Left colon (tissue), 2 donors: ENCODE data around the gene SHBG. TPM values are rescaled to one million over a fixed set of nuclear protein-coding genes. Genes with fewer than 3 reads are reported as not detected.

Experiments used
- ATAC-seq: fragments of 200-7000 bp; cut with Tn5 transposase; one replicate; pipeline ENCODE4 v1.9.1; 2020; ENCODE audit warnings: mild to moderate bottlenecking, moderate library complexity
- DNase-seq, 2 donors: peaks; one replicate each; pipeline ENCODE4 v3.0.0-alpha.2; 2020
- intact Hi-C, 2 donors: fragments of 100-400 bp; cut with DNase I in 1 of 2; cut with micrococcal nuclease in 1 of 2; formaldehyde crosslinking; loops; one replicate each; pipeline versions ENCODE4 v1.11.2 to v1.14.0; 2022; cut with DNase I, micrococcal nuclease
- total RNA-seq, 2 donors: library from RNA; stranded (reverse); fragmentation: NEBNext Ultra II Directional; extraction: Animal tissue kit (Norgen Biotek cat#: 25700); gene quantifications; one replicate each; pipeline ENCODE4 v1.2.1, GENCODE V29; 2021
- donor health status: DM: no; HTN: no; CAD: no.
- donor health status: DM: yes; HTN: yes; CAD: no.

Gene SHBG
- total RNA-seq, 2 donors from 2014 or later, result not detected

DNA sequence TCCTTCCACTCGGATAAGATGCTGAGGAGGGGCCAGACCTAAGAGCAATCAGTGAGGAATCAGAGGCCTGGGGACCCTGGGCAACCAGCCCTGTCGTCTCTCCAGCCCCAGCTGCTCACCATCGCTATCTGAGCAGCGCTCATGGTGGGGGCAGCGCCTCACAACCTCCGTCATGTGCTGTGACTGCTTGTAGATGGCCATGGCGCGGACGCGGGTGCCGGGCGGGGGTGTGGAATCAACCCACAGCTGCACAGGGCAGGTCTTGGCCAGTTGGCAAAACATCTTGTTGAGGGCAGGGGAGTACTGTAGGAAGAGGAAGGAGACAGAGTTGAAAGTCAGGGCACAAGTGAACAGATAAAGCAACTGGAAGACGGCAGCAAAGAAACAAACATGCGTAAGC is 45.0 kb downstream of the SHBG start:
- ATAC-seq (no peak), DNase-seq (no peak)
- intact Hi-C loops, result no loop called here

DNA sequence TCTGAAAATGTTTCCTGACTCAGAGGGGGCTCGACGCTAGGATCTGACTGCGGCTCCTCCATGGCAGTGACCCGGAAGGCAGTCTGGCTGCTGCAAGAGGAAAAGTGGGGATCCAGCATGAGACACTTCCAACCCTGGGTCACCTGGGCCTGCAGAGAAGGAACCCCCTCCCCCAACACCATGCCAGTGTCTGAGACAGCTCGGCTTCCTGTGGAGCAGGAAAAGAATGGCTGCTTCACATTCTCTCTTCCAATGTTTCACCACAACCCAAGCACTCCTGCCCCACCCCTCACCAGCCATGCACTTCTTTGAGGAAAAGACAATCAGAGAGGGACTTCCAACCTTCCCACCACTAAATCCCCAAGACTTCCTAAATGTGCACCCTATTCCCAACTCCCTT is 46.6 kb downstream of the SHBG start:
- DNase-seq (no peak), ATAC-seq (no peak)
- intact Hi-C loops, result no loop called here

DNA sequence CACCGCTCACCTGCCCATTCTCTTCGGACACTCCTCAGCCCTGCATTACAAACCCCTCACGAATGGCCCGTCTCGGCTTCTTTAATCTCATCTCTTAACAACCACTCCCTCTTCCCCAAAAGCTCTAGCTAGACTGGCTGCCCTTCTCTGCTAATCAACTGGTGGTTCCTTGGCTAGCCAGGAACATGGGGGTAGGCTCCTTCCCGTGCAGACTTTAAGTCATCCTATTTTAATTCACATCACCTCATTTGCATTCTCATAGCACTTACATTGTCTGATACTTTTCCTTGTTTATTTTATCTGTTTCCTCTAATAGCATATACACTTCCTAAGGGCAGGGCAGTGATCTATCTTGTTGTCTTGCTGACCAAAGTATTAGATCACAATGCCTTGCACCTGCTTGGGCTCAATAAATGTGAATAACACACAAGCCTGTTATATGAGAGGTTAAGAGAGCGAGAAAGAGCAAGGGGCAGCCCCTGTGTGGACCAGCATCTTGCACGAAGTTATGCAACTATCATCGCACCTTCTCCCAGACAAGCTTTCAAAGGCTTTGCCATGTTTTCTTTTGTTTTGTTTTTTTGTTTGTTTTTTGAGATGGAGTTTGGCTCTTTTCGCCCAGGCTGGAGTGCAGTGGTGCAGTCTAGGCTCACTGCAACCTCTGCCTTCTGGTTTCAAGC is 47.6 kb downstream of the SHBG start:
- DNase-seq, result no peak
- intact Hi-C loops, result no loop called here
- ATAC-seq, result no peak

Other genes with a start within 250 kb of the SHBG start
- gene TNK1, start 249.0 kb upstream of the SHBG start, total RNA-seq, result 10 to 100 TPM; 22.2 to 24.9 TPM
- 10 to 100 TPM in 1 of 2 donors, 1 to 10 TPM in 1; 8.9 to 10.2 TPM for gene PLSCR3, start 235.6 kb upstream of the SHBG start, total RNA-seq
- gene TMEM256, start 226.0 kb upstream of the SHBG start, total RNA-seq, result 10 to 100 TPM; 70.8 to 81.0 TPM
- 1 to 10 TPM; 2.7 to 6.6 TPM for gene NLGN2, start 222.3 kb upstream of the SHBG start, total RNA-seq
- not detected for gene SPEM1, start 209.8 kb upstream of the SHBG start, total RNA-seq
- not detected for gene SPEM2, start 204.5 kb upstream of the SHBG start, total RNA-seq
- gene SPEM3, start 201.3 kb upstream of the SHBG start, total RNA-seq, result not detected
- gene TMEM102, start 194.7 kb upstream of the SHBG start, total RNA-seq, result 10 to 100 TPM; 19.3 to 20.5 TPM
- 1 to 10 TPM; 1.2 to 2.3 TPM for gene FGF11, start 190.6 kb upstream of the SHBG start, total RNA-seq
- 10 to 100 TPM in 1 of 2 donors, 1 to 10 TPM in 1; 9.6 to 10.7 TPM for gene CHRNB1, start 185.1 kb upstream of the SHBG start, total RNA-seq
- 10 to 100 TPM; 17.5 to 25.0 TPM for gene ZBTB4, start 150.5 kb upstream of the SHBG start, total RNA-seq
- not detected for gene SLC35G6, start 148.7 kb upstream of the SHBG start, total RNA-seq
- gene POLR2A, start 145.8 kb upstream of the SHBG start, total RNA-seq, result 10 to 100 TPM; 83.8 to 100.0 TPM
- 10 to 100 TPM in 1 of 2 donors, 1 to 10 TPM in 1; 9.8 to 17.3 TPM for gene TNFSF12, start 81.1 kb upstream of the SHBG start, total RNA-seq
- gene TNFSF13, start 71.4 kb upstream of the SHBG start, total RNA-seq, result 100 to 1,000 TPM in 1 of 2 donors, 10 to 100 TPM in 1; 77.2 to 121 TPM
- 10 to 100 TPM; 30.9 to 34.1 TPM for gene SENP3, start 68.2 kb upstream of the SHBG start, total RNA-seq
- gene CD68, start 50.5 kb upstream of the SHBG start, total RNA-seq, result 10 to 100 TPM; 35.0 to 74.0 TPM
- gene MPDU1, start 46.3 kb upstream of the SHBG start, total RNA-seq, result 10 to 100 TPM; 79.2 to 89.6 TPM
- gene SOX15, start 40.0 kb upstream of the SHBG start, total RNA-seq, result under 1 TPM; 0.58 to 0.84 TPM
- gene FXR2, start 15.2 kb upstream of the SHBG start, total RNA-seq, result 10 to 100 TPM; 24.9 to 29.5 TPM
- 10 to 100 TPM; 60.8 to 78.3 TPM for gene SAT2, start 2.3 kb upstream of the SHBG start, total RNA-seq
- gene ATP1B2, start 20.8 kb downstream of the SHBG start, total RNA-seq, result 1 to 10 TPM in 1 of 2 donors, under 1 TPM in 1; 0.55 to 1.4 TPM
- 10 to 100 TPM; 47.3 to 60.0 TPM for gene TP53, start 57.4 kb downstream of the SHBG start, total RNA-seq
- gene WRAP53, start 58.3 kb downstream of the SHBG start, total RNA-seq, result 1 to 10 TPM; 6.4 to 9.7 TPM
- under 1 TPM; 0.25 to 0.34 TPM for gene EFNB3, start 75.1 kb downstream of the SHBG start, total RNA-seq
- gene DNAH2, start 87.6 kb downstream of the SHBG start, total RNA-seq, result under 1 TPM; 0.22 to 0.61 TPM
- 10 to 100 TPM; 49.5 to 50.4 TPM for gene KDM6B, start 204.1 kb downstream of the SHBG start, total RNA-seq
- gene TMEM88, start 224.9 kb downstream of the SHBG start, total RNA-seq, result 1 to 10 TPM; 3.8 to 6.1 TPM
- 10 to 100 TPM; 49.7 to 83.0 TPM for gene NAA38, start 227.4 kb downstream of the SHBG start, total RNA-seq
- gene CYB5D1, start 227.9 kb downstream of the SHBG start, total RNA-seq, result 1 to 10 TPM; 8.3 to 9.0 TPM